NCI-H2107 (cell line): ENCODE data around the gene ABCA2.

Experiments
- DNase-seq: peaks from one replicate; lab custom pipeline; 2025; lab: John Stamatoyannopoulos, UW

The ABCA2 gene

GRCh38 chr9:136978865-136979544, 49.0 kb downstream of the ABCA2 start:
- no peak for DNase-seq

GRCh38 chr9:136978073-136978864, 49.8 kb downstream of the ABCA2 start:
- DNase-seq, result no peak

DNA sequence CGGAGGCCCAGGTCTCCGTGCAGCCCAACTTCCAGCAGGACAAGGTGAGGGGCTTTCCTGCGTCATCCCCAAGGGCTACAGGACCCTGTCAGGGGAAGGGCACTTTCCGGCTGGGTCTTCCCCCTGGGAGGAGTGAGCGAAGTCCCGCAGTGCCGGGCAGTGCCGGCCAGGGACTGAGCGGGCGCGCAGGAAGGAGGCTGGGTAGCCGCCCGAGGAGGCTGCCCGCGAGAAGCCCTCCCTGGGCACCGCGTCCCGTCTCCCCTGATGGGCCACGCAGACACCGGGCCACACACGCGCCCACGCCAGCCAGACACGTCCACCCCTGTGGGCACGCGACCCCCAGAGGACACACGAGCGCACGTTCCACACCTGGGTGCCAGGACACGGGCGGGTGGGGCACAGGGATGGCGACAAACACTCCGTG, 50.4 kb downstream of the ABCA2 start:
- DNase-seq, result no peak

- DNase-seq, result no peak
Measured at GRCh38 chr9:136977223-136977622, 50.8 kb downstream of the ABCA2 start, which contains the start of gene PTGDS. TSS of gene PTGDS (plus strand) at chr9:136977504. CDS start at chr9:136977579, 75 bp downstream.

DNA sequence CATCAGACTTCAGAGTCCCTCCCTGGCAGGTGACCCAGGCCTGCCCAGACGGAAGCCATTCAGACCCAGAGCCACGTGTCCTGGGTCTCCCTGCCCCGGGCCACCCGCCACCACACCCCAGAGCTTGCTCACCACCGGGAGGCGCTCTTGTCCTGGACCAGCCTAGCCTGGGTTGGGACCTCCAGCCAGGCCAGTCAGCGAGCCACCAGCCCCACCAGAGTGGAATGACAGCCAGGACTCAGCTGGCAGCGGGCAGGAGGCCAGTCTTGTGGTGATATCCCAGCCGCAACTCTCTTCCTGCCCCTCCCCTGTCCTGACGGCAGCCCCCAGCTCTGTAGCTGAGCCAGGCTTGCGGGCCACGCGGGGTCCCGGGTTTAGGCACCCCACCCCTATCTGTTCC, 52.4 kb downstream of the ABCA2 start:
- DNase-seq, result no peak

- DNase-seq, result no peak
Measured at GRCh38 chr9:136974817-136975535, 53.1 kb downstream of the ABCA2 start.

DNA sequence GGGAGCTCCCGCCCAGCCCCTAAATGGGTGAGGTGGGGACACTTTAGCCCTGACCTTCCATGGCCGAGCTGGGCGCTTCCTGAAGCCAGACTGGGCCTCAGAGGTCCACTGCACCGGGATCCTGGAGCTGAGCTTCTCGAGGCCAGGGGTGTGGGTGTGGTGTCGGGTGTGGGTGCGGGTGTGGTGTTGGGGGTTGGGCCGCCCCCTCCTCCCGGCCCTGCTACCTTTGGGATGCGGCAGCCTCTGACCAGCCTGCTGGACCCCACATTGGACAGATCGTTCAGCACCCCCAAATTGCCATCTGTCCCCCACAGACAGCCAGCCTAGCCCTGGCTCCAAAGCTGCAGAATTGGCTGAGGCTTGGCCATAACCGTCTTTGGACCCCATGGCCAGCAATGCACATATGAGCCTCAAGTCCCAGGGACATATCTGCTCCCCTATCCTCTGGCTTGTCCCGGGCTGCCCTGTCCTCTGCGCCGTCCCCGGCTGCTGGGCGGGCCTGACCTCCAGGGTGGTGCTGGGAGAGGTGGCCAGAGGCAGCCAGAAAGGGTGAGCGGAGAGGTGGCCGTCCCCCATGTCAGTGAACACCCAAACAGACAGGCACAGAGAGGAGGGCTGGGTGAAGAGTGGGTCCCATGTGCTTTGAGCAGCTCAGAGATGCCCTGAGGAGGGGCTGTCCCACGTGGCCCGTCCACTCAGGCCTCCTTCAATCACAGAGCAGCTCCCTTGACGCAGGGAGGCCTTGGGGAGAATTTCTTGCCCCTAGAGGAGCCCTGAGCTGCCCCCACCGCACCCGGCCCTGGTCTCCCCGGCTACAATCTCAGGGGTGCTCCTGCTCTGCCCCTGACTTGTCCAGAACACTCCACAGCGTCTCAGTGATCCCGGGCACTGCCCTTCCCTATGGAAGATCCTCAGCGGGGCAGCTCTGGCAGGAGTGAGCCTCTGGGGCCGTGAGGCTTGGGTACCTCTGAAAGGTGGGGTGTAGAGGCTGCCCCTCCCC, 54.1 kb downstream of the ABCA2 start:
- DNase-seq, result no peak

- no peak for DNase-seq
Measured at GRCh38 chr9:136972743-136973142, 55.3 kb downstream of the ABCA2 start.

GRCh38 chr9:136972335-136972734, 55.7 kb downstream of the ABCA2 start:
- no peak for DNase-seq

DNA sequence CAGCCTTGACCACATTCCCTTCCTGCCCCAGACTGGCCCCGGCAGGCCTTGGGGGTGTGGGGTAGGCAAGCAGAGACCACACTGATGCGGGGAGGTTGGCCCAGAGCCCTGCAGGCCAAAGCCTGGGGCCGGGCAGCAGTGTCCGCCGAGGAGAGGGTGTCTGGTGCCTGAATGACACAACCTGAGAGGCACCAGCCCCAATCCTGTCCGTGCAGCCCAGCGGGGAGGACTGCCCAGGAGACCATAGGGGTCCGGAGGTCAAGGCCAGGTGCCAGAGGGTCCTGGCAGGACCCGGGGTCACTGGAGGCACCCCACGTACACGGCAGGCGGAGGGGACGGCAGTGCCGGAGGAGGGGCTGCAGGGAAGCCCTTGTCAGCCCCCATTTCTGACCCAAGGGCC, 56.3 kb downstream of the ABCA2 start:
- DNase-seq, result no peak

DNA sequence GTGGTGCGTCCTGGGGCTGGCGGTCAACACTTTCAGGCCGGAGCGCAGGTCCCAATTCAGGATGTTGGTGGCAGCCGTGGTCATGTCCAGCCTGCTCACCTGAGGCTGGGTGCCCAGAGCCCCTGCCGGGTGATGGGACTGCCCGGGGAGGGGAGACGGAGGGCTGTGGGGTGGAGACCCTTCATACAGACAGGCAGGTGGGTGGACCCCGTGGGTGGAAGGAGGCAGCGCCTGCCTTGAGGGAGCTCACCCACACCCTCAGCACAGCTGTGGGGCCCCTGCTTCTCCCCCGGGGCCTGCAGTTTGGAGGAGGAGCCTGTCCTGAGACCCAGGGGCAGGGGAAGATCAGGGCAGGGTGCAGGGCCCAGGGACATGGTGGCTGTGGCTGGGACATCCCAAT, 57.7 kb downstream of the ABCA2 start:
- no peak for DNase-seq

DNA sequence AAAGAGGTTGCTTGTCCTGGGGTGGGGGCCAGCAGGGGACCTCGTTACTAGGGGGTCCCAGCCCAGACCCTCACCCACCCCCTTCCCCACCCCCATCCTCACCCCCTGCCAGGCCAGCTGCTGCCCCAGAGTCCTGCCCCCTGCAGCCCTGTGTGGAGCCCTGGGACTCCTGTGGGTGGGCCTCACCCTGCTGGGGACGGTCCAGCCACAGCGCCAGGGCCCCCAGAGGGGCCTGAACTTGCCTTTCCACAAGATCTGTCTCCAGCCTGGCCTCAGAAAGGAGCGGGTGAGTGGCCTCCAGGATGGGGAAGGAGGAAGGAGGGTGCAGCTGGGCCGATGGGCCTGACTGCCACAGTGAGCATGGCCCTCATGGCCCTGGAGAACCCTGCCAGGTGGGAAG, 58.3 kb downstream of the ABCA2 start:
- no peak for DNase-seq

DNA sequence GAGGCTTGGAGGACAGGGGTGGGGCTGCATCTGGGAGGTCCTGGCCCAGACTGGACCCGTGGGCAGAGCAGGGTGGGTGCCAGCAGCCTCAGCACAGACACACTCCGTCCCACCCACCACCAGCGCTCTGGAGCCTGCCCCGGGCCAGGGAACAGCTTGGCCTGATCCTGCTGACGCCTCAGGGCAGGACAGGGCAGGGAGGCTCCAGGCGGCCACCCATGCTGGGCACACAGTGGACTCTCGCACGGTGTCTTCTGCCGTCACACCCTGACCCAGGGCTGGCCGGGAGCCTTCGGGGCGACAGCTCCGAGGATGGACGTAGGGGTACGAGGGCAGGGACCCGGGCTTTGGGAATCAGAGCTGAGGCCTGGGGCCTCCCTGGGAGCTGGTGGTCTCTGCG, 58.9 kb downstream of the ABCA2 start:
- no peak for DNase-seq

GRCh38 chr9:136968333-136969127, 59.5 kb downstream of the ABCA2 start:
- DNase-seq, result no peak

- DNase-seq, result no peak
Measured at GRCh38 chr9:136965771-136966484, 62.1 kb downstream of the ABCA2 start.

DNA sequence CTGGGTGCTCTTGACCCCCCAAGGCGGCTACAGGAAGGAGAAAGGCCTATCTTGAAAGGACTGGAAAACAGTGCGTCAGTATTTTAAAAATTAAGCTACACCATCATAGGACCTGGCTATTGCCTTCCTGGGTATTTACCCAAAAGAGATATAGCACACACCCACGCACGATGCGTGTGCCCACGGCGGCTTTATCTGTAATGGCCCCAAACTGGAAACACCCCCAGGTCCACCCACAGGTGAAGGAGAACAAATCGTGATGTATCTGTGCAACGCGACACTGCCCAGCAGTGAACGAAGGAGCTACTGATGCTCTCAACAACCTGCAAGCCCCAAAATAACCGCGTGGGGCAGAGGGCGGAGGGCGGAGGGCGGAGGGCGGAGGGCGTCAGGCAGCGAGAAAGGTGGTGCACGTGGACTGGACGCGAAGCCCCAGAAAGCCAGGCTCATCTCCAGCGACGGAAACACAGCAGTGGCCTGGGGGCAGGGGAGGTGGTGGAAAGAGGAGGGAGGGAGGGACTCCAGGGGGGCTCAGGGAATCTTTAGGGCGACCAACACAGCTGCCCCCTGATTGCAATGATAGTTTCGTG, 63.1 kb downstream of the ABCA2 start:
- no peak for DNase-seq

GRCh38 chr9:136964171-136964689, 63.8 kb downstream of the ABCA2 start:
- DNase-seq, result no peak

DNA sequence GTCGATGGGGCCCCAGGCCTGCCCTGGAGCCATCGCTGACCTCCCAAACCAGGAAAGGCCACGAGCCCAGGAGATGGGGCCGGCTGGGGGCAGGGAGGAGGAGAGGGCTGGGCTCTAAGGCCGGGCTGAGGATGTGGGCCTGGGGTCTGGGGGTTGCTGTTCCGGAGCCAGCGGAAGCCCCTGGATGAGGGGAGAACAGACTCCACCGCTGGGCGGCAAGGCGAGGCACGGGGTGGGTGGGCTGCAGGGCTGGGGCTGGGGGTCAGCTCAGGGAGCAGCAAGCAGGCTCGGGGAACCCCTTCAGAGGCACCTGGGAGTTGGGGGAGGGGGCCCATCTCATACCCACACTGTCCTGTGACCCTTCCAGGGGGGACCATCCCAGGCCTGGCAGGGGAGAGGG, 64.3 kb downstream of the ABCA2 start:
- DNase-seq, result no peak

DNA sequence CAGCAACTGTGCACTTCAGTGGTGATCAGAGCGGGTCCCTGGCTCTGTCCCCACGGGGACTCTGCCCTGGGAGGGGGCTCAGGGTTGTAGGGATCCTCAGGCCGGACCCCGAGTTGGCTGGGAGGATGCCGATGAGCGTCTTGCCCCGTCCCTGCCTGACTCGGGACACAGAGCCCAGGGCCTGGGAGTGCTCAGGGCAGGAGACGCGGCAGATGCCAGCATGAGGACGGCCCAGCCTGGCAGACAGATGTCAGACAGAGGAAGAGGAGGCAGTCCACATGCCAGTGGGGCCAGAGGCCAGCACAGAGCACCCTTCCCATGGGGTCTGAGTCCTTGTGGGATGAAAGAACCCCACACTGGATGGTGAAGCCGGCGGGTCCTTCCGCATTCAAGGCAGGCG, 64.7 kb downstream of the ABCA2 start:
- no peak for DNase-seq
